ENCODE data around the gene ADAM21. TPM values are rescaled to one million over a fixed set of nuclear protein-coding genes. Genes with fewer than 3 reads are reported as not detected.
"Not testable (repeated sequence)": the region's sequence is repeated elsewhere in the genome, so short reads cannot be mapped to it uniquely, and the experiment has no call there.

The ADAM21 gene
- total RNA-seq, 1 donor from 2014 or later = 0.13 TPM

- not testable (repeated sequence) for DNase-seq (ENCODE audit: low spot score)
Observed at GRCh38 chr14:70477356-70478105, 25.6 kb downstream of the ADAM21 start.

GRCh38 chr14:70489579-70490200 is 37.7 kb downstream of the ADAM21 start:
- DNase-seq (ENCODE audit: low spot score) = no peak

GRCh38 chr14:70498191-70498590 is 46.2 kb downstream of the ADAM21 start:
- DNase-seq (ENCODE audit: low spot score) = no peak

Other genes starting within 250 kb of the ADAM21 start
- 25.3 TPM for gene COX16, start 92.5 kb upstream of the ADAM21 start, total RNA-seq
- gene SYNJ2BP, start 35.1 kb upstream of the ADAM21 start, total RNA-seq = 23.9 TPM
- gene ADAM20, start 82.8 kb downstream of the ADAM21 start, total RNA-seq = 1.1 TPM
- gene MED6, start 148.5 kb downstream of the ADAM21 start, total RNA-seq = 24.7 TPM
- gene TTC9, start 189.7 kb downstream of the ADAM21 start, total RNA-seq = 0.51 TPM

Measured in mesenteric fat pad (tissue), 1 donor.